Measurements from ENCODE around the gene ATP6V0B. TPM values are rescaled to one million over a fixed set of nuclear protein-coding genes. Genes with fewer than 3 reads are reported as not detected.

The ATP6V0B gene
- total and polyA plus RNA-seq, 2 donors (not counting 3 experiments of a cell fraction or from before 2014, with no cell fraction given) = 110 to 325 TPM

- Histone ChIP-seq H3K4me1 (ENCODE audit: control insufficient read depth, extremely low read depth, insufficient read depth, low read length) (no peaks in the 10 kb centered on the region), H2AFZ (ENCODE audit: low read depth, low read length) (no peak overlapping the region), H3K9me3 (replicated peaks; ENCODE audit: control insufficient read depth, insufficient read depth, low read length) (no peaks in the 10 kb centered on the region), H3K79me2 (ENCODE audit: control insufficient read depth, insufficient read depth, low read length) (no peaks in the 10 kb centered on the region), H3K36me3 (ENCODE audit: control insufficient read depth in 2 of 2, extremely low read depth in 1 of 2, insufficient read depth in 2 of 2, low read length in 2 of 2) (no peaks in the 10 kb centered on the region), H4K20me1 (replicated peaks; ENCODE audit: control insufficient read depth, extremely low read depth, insufficient read depth, low read length) (no peaks in the 10 kb centered on the region), H3K9me1 (replicated peaks; ENCODE audit: control insufficient read depth, extremely low read depth, insufficient read depth, low read length) (no peaks in the 10 kb centered on the region), H3K4me2 (ENCODE audit: insufficient read depth, low read length) (no peak overlapping the region), H3K27ac (ENCODE audit: insufficient read depth, low read depth, low read length) (no peak overlapping the region), H3K4me3 (replicated peaks in 1 of 3; ENCODE audit: insufficient read depth in 1 of 3, low read depth in 1 of 3, low read length in 3 of 3) (no peak overlapping the region), H3K27me3 (ENCODE audit: control insufficient read depth in 2 of 2, insufficient read depth in 2 of 2, low read length in 2 of 2) (peaks cover 0 to 4% of the 10 kb centered on the region in 2 experiments), H3K9ac (replicated peaks; ENCODE audit: extremely low read depth, insufficient read depth, low read length) (no peak overlapping the region)
- TF ChIP-seq JUN (IDR thresholded peaks at IDR 0.05; ENCODE audit: borderline replicate concordance, insufficient read depth, insufficient read length, low read depth) = no peak
- TF ChIP-seq EZH2 (IDR thresholded peaks at IDR 0.05; ENCODE audit: borderline replicate concordance, low read depth, low read length, severe bottlenecking) = no peak
- TF ChIP-seq CTCF (IDR thresholded peaks at IDR 0.05; ENCODE audit: extremely low read depth in 1 of 2, insufficient read depth in 1 of 2, low read depth in 1 of 2, low read length in 2 of 2) = no peak
- TF ChIP-seq POLR2AphosphoS5 (IDR thresholded peaks at IDR 0.05; ENCODE audit: insufficient read depth, low read depth, low read length) = no peak
- TF ChIP-seq FOS (IDR thresholded peaks at IDR 0.05; ENCODE audit: borderline replicate concordance, insufficient read depth, low read length) = no peak
- no peak for TF ChIP-seq POLR2A (IDR thresholded peaks at IDR 0.05; ENCODE audit: low read depth, low read length)
- no peak for TF ChIP-seq MYC (IDR thresholded peaks at IDR 0.05; ENCODE audit: low read depth, low read length)
- dilution Hi-C loops (cut with MboI; ENCODE audit: extremely low pct_ligation_motif_present, low sequenced_read_pairs) = no loop called here
- BruUV-seq (replicated peaks) = no TSS peak
- FAIRE-seq = no peak
- ChIA-PET CTCF (interaction anchor here (0.7 to 1.7 kb wide), 4 partner anchors 10 to 250 kb away, joined by 3 to 5 read pairs (median 4); no protein-coding TSS in a partner anchor), POLR2A (no interaction called here)
- intact Hi-C loops (cut with micrococcal nuclease) = no loop called here
- no peak for DNase-seq (ENCODE audit: low read depth, low spot score)
Measured at GRCh38 chr1:44012941-44013609, 38.3 kb downstream of the ATP6V0B start.
